HG02943 (cell line): ENCODE results near the gene PTBP1.

Experiments
- ATAC-seq: cut with Tn5 transposase; IDR thresholded peaks from one replicate; pipeline ENCODE4 v1.9.1; 2021; ENCODE audit warnings: mild to moderate bottlenecking, low read depth, moderate library complexity; ENCODE audit not compliant: unreplicated experiment

The PTBP1 gene

GRCh38 chr19:796692-797527 is at the start of gene PTBP1:
PTBP1 (plus strand) TSS chr19:797452; CDS start chr19:797498, 46 bp downstream.
- ATAC-seq, result peak; percentile 64

GRCh38 chr19:748274-748598 is 49.0 kb upstream of the PTBP1 start:
- ATAC-seq, result no peak

- no peak for ATAC-seq
Observed at GRCh38 chr19:749811-750210, 47.4 kb upstream of the PTBP1 start.

GRCh38 chr19:750640-751423 is 46.4 kb upstream of the PTBP1 start, which contains the start of gene MISP:
MISP (plus strand) TSS chr19:751112; CDS start chr19:756947, 5,835 bp downstream.
- no peak for ATAC-seq

GRCh38 chr19:751501-752341 is 45.5 kb upstream of the PTBP1 start:
- ATAC-seq, result no peak

GRCh38 chr19:752652-753517 is 44.4 kb upstream of the PTBP1 start:
- no peak for ATAC-seq

GRCh38 chr19:754530-754929 is 42.7 kb upstream of the PTBP1 start:
- ATAC-seq, result no peak

GRCh38 chr19:755063-755462 is 42.2 kb upstream of the PTBP1 start:
- no peak for ATAC-seq

- ATAC-seq, result no peak
Observed at GRCh38 chr19:756236-756635, 41.0 kb upstream of the PTBP1 start.

GRCh38 chr19:756821-757688 is 40.2 kb upstream of the PTBP1 start:
- no peak for ATAC-seq

GRCh38 chr19:757811-758668 is 39.2 kb upstream of the PTBP1 start:
- ATAC-seq, result no peak

- no peak for ATAC-seq
Observed at GRCh38 chr19:763181-763580, 34.1 kb upstream of the PTBP1 start.

GRCh38 chr19:763869-764268 is 33.4 kb upstream of the PTBP1 start:
- ATAC-seq, result no peak

GRCh38 chr19:764301-764700 is 33.0 kb upstream of the PTBP1 start:
- no peak for ATAC-seq

GRCh38 chr19:765179-765738 is 32.0 kb upstream of the PTBP1 start:
- ATAC-seq, result no peak

GRCh38 chr19:768424-768823 is 28.8 kb upstream of the PTBP1 start:
- no peak for ATAC-seq

GRCh38 chr19:769616-770015 is 27.6 kb upstream of the PTBP1 start:
- ATAC-seq, result no peak

GRCh38 chr19:771332-771785 is 25.9 kb upstream of the PTBP1 start:
- no peak for ATAC-seq
